ENCODE results near the gene FSTL4. TPM values are rescaled to one million over a fixed set of nuclear protein-coding genes. Genes with fewer than 3 reads are reported as not detected.
"Not testable (repeated sequence)": the region's sequence is repeated elsewhere in the genome, so short reads cannot be mapped to it uniquely, and the experiment has no call there.

Gene FSTL4
- total RNA-seq, 3 donors from 2014 or later: 0.42 to 1.7 (median 0.46) TPM

DNA sequence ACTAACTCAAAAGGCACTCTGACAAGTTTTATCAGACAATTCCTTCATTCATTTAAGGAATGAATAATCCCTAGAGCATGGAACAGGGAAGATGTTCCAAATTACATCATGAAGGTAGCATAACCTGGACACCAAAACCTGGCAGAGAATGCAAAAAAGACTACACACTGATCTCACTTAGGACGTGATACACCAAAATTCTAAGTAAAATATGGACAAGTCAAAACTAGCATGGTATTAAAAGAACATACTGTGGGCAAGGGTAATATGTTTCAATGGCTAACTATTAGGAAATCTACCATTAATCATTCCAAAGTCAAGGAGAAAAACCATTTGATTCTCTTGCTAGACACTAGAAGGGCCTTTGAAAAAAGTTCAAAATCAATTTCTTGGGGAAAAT lies 384.0 kb downstream of the FSTL4 start:
- no peaks in the 10 kb centered on the region for H3K4me1 Mint-ChIP-seq (ENCODE audit: low read depth)
- H3K9me3 Mint-ChIP-seq: no peaks in the 10 kb centered on the region
- no peak overlapping the region for H3K4me3 Mint-ChIP-seq
- no peaks in the 10 kb centered on the region for H3K27me3 Mint-ChIP-seq (ENCODE audit: low read depth)
- ATAC-seq (no peak), DNase-seq (no peak)
- H3K36me3 Mint-ChIP-seq (ENCODE audit: insufficient read depth): no peaks in the 10 kb centered on the region

DNA sequence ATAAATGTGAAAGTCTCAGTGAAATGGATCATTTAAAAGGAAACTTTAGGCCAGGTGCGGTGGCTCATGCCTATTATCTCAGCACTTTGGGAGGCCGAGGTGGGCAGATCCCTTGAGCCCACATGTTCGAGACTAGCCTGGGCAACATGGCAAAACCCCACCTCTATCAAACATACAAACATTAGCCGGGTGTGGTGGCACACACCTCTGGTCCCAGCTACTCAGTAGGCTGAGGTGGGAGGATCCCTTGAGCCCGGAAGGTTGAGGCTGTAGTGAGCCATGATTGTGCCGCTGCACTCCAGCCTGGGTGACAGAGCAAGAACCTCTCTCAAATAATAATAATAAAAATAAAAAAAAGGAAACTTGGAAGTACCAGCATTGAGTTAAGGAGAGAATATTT lies 384.4 kb downstream of the FSTL4 start:
- no peak overlapping the region for H3K4me3 Mint-ChIP-seq

DNA sequence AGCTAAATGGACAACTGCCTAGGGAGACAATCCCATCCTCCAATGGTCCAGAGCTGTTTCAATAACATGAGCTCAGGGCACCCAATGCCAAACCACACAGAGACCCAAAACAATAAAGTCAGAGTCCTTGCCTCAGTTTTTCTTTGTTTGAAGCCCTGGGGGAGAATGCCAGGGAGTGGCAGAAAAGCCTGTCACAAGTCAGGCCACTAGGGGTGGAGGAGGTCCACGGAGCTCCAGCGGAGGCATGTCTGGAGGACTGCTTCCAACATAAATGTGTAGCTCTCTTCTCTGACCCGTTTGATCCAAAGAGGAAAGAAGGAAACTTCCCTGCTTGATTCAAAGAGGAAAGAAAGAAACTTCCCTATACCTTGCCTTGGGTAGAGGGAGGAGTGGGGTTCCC lies 385.3 kb downstream of the FSTL4 start:
- no peak overlapping the region for H3K4me3 Mint-ChIP-seq
- ATAC-seq (no peak), DNase-seq (no peak)
- H3K36me3 Mint-ChIP-seq (ENCODE audit: insufficient read depth): no peaks in the 10 kb centered on the region
- H3K4me1 Mint-ChIP-seq (ENCODE audit: low read depth): no peaks in the 10 kb centered on the region
- no peaks in the 10 kb centered on the region for H3K27me3 Mint-ChIP-seq (ENCODE audit: low read depth)
- no peaks in the 10 kb centered on the region for H3K9me3 Mint-ChIP-seq

More for the DNA sequence above, 384.4 kb downstream of the FSTL4 start:
- H3K9me3 Mint-ChIP-seq: no peaks in the 10 kb centered on the region
- no peaks in the 10 kb centered on the region for H3K36me3 Mint-ChIP-seq (ENCODE audit: insufficient read depth)
- ATAC-seq (no peak), DNase-seq (no peak)
- no peaks in the 10 kb centered on the region for H3K27me3 Mint-ChIP-seq (ENCODE audit: low read depth)
- no peaks in the 10 kb centered on the region for H3K4me1 Mint-ChIP-seq (ENCODE audit: low read depth)

GRCh38 chr5:133226186-133226585 lies 386.2 kb downstream of the FSTL4 start:
- Mint-ChIP-seq H3K4me3 (no peak overlapping the region), H3K4me1 (ENCODE audit: low read depth) (no peaks in the 10 kb centered on the region), H3K36me3 (ENCODE audit: insufficient read depth) (no peaks in the 10 kb centered on the region), H3K9me3 (no peaks in the 10 kb centered on the region), H3K27me3 (ENCODE audit: low read depth) (no peaks in the 10 kb centered on the region)
- no peak for ATAC-seq
- DNase-seq: no peak

GRCh38 chr5:133225671-133226152 lies 386.6 kb downstream of the FSTL4 start:
- H3K36me3 Mint-ChIP-seq (ENCODE audit: insufficient read depth): no peaks in the 10 kb centered on the region
- no peaks in the 10 kb centered on the region for H3K9me3 Mint-ChIP-seq
- ATAC-seq (no peak), DNase-seq (no peak)
- H3K4me3 Mint-ChIP-seq: no peak overlapping the region
- H3K27me3 Mint-ChIP-seq (ENCODE audit: low read depth): no peaks in the 10 kb centered on the region
- no peaks in the 10 kb centered on the region for H3K4me1 Mint-ChIP-seq (ENCODE audit: low read depth)

- Mint-ChIP-seq H3K27me3 (ENCODE audit: low read depth) (no peaks in the 10 kb centered on the region), H3K36me3 (ENCODE audit: insufficient read depth) (no peaks in the 10 kb centered on the region), H3K4me3 (no peak overlapping the region), H3K4me1 (ENCODE audit: low read depth) (no peaks in the 10 kb centered on the region), H3K9me3 (no peaks in the 10 kb centered on the region)
- ATAC-seq: no peak
- no peak for DNase-seq
Observed at GRCh38 chr5:133222979-133223378, 389.4 kb downstream of the FSTL4 start.

- Mint-ChIP-seq H3K36me3 (ENCODE audit: insufficient read depth) (no peaks in the 10 kb centered on the region), H3K4me1 (ENCODE audit: low read depth) (no peaks in the 10 kb centered on the region), H3K9me3 (no peaks in the 10 kb centered on the region), H3K27me3 (ENCODE audit: low read depth) (no peaks in the 10 kb centered on the region), H3K4me3 (no peak overlapping the region)
- DNase-seq: no peak
- ATAC-seq: no peak
Observed at GRCh38 chr5:133222521-133222920, 389.8 kb downstream of the FSTL4 start.

GRCh38 chr5:133222040-133222439 lies 390.3 kb downstream of the FSTL4 start:
- Mint-ChIP-seq H3K4me1 (ENCODE audit: low read depth) (no peaks in the 10 kb centered on the region), H3K4me3 (no peak overlapping the region), H3K27me3 (ENCODE audit: low read depth) (no peaks in the 10 kb centered on the region), H3K36me3 (ENCODE audit: insufficient read depth) (no peaks in the 10 kb centered on the region), H3K9me3 (no peaks in the 10 kb centered on the region)
- DNase-seq: no peak
- no peak for ATAC-seq

- H3K36me3 Mint-ChIP-seq (ENCODE audit: insufficient read depth): no peaks in the 10 kb centered on the region
- H3K27me3 Mint-ChIP-seq (ENCODE audit: low read depth): peaks cover 2% of the 10 kb centered on the region
- DNase-seq: no peak
- ATAC-seq: no peak
- no peak overlapping the region for H3K4me3 Mint-ChIP-seq
- no peaks in the 10 kb centered on the region for H3K4me1 Mint-ChIP-seq (ENCODE audit: low read depth)
- no peaks in the 10 kb centered on the region for H3K9me3 Mint-ChIP-seq
Observed at GRCh38 chr5:133220851-133221674, 391.3 kb downstream of the FSTL4 start.

DNA sequence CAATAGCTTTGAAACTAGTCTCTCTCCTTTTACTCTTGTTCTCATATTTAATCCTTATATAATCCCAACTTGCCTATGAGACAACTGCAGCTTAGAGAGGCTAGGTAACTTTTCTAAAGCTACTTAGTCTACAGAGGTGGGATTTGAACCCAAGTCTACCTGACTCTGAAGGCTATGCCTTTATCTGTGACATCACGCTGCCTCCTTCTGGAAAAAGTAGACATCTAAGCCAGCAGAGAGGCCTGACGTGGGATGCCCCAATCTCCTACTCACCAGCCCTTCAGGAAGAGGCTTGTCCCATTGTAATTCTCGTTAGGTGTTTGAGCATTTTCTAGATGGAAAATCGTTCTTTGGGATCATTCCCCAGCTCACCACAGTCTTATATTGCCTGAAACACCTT lies 393.0 kb downstream of the FSTL4 start:
- H3K36me3 Mint-ChIP-seq (ENCODE audit: insufficient read depth): no peaks in the 10 kb centered on the region

GRCh38 chr5:133216138-133216537 lies 396.2 kb downstream of the FSTL4 start:
- H3K27me3 Mint-ChIP-seq (ENCODE audit: low read depth); H3K4me3 Mint-ChIP-seq: not testable (repeated sequence)

More for the DNA sequence above, 393.0 kb downstream of the FSTL4 start:
- no peak overlapping the region for H3K4me3 Mint-ChIP-seq
- no peaks in the 10 kb centered on the region for H3K4me1 Mint-ChIP-seq (ENCODE audit: low read depth)
- peaks cover 2% of the 10 kb centered on the region for H3K27me3 Mint-ChIP-seq (ENCODE audit: low read depth)
- ATAC-seq: no peak
- DNase-seq: no peak
- H3K9me3 Mint-ChIP-seq: no peaks in the 10 kb centered on the region

GRCh38 chr5:133214153-133214820 lies 398.1 kb downstream of the FSTL4 start:
- no peaks in the 10 kb centered on the region for H3K9me3 Mint-ChIP-seq
- H3K27me3 Mint-ChIP-seq (ENCODE audit: low read depth): peaks cover 2% of the 10 kb centered on the region
- H3K4me1 Mint-ChIP-seq (ENCODE audit: low read depth): no peaks in the 10 kb centered on the region
- ATAC-seq (no peak), DNase-seq (no peak)
- H3K36me3 Mint-ChIP-seq (ENCODE audit: insufficient read depth): no peaks in the 10 kb centered on the region
- H3K4me3 Mint-ChIP-seq: no peak overlapping the region

More at GRCh38 chr5:133216138-133216537, 396.2 kb downstream of the FSTL4 start:
- not testable (repeated sequence) for H3K36me3 Mint-ChIP-seq (ENCODE audit: insufficient read depth); ATAC-seq; H3K4me1 Mint-ChIP-seq (ENCODE audit: low read depth); DNase-seq; H3K9me3 Mint-ChIP-seq

DNA sequence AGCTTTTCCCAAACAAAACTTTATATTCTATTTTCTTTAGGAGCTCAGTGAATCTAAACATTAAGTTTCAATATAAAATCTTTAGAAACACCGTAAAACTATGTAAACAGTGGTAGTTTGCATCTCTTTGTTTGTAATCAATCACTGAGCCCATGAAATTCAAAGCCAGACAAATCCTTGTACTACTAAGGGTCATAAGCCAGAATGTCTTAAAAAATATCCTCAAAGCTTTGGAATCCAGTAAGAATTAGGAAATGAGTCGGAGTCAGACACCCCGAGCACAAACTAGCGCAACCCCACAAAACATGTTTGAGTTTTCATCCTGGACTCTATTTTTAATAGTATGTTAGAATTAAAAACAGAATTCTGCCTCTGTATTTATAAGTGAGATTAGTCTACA lies 406.7 kb downstream of the FSTL4 start:
- Mint-ChIP-seq H3K4me3 (no peak overlapping the region), H3K27me3 (ENCODE audit: low read depth) (peaks cover 5% of the 10 kb centered on the region), H3K4me1 (ENCODE audit: low read depth) (no peaks in the 10 kb centered on the region), H3K36me3 (ENCODE audit: insufficient read depth) (peaks cover 2% of the 10 kb centered on the region), H3K9me3 (no peaks in the 10 kb centered on the region)
- no peak for ATAC-seq
- no peak for DNase-seq

DNA sequence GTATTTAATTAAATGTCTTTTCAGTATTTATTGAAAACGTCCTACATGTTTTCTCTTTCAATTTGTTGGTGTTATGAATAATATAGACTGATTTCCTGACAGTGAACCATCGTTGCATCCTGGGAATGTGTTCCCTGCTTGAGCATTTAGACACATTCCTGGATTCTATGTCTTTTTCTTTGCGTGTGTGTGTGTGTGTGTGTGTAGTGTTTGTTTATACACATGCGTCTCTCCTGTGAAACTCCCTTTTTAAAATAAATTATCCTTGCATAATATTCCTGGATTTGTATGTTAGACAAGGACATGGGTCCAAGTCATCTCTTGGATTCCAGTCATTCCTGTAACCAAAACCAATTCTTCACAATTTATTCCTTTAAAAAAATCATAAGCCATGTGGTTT lies 407.1 kb downstream of the FSTL4 start:
- Mint-ChIP-seq H3K27me3 (ENCODE audit: low read depth) (peaks cover 5% of the 10 kb centered on the region), H3K4me1 (ENCODE audit: low read depth) (no peaks in the 10 kb centered on the region), H3K36me3 (ENCODE audit: insufficient read depth) (peaks cover 2% of the 10 kb centered on the region), H3K4me3 (no peak overlapping the region), H3K9me3 (no peaks in the 10 kb centered on the region)
- no peak for ATAC-seq
- DNase-seq: no peak

Measured in activated T-cell treated with anti-CD3 and anti-CD28 coated beads, Interleukin-2, amount 50 U/mL, for 4 hours (primary cell).